ENCODE measurements around the gene LTBP2.
"Not testable (repeated sequence)": the region's sequence is repeated elsewhere in the genome, so short reads cannot be mapped to it uniquely, and the experiment has no call there.

Gene LTBP2

GRCh38 chr14:74547331-74547927, 64.6 kb downstream of the LTBP2 start:
- no peak for DNase-seq

- no peak for DNase-seq
Measured at GRCh38 chr14:74546416-74546815, 65.6 kb downstream of the LTBP2 start.

- no peak for DNase-seq
Measured at GRCh38 chr14:74545386-74545785, 66.7 kb downstream of the LTBP2 start.

GRCh38 chr14:74543771-74544438, 68.1 kb downstream of the LTBP2 start:
- DNase-seq: no peak

- DNase-seq: no peak
Measured at GRCh38 chr14:74542056-74542685, 69.9 kb downstream of the LTBP2 start.

GRCh38 chr14:74541225-74541624, 70.8 kb downstream of the LTBP2 start:
- no peak for DNase-seq

- no peak for DNase-seq
Measured at GRCh38 chr14:74539503-74539902, 72.5 kb downstream of the LTBP2 start.

GRCh38 chr14:74538411-74539391, 73.3 kb downstream of the LTBP2 start:
- no peak for DNase-seq

GRCh38 chr14:74536336-74536735, 75.7 kb downstream of the LTBP2 start:
- DNase-seq: not testable (repeated sequence)

GRCh38 chr14:74535756-74536325, 76.2 kb downstream of the LTBP2 start:
- DNase-seq: no peak

GRCh38 chr14:74533576-74533975, 78.5 kb downstream of the LTBP2 start:
- no peak for DNase-seq

- DNase-seq: no peak
Measured at GRCh38 chr14:74532246-74532645, 79.8 kb downstream of the LTBP2 start.

- DNase-seq: peak; percentile 57
Measured at GRCh38 chr14:74531467-74531866, 80.6 kb downstream of the LTBP2 start.

- DNase-seq: no peak
Measured at GRCh38 chr14:74531006-74531405, 81.0 kb downstream of the LTBP2 start.

- no peak for DNase-seq
Measured at GRCh38 chr14:74528886-74529285, 83.2 kb downstream of the LTBP2 start.

GRCh38 chr14:74528406-74528805, 83.6 kb downstream of the LTBP2 start:
- DNase-seq: no peak

- DNase-seq: no peak
Measured at GRCh38 chr14:74527736-74528280, 84.2 kb downstream of the LTBP2 start.

- DNase-seq: no peak
Measured at GRCh38 chr14:74526854-74527585, 85.0 kb downstream of the LTBP2 start.

GRCh38 chr14:74525361-74525851, 86.6 kb downstream of the LTBP2 start:
- no peak for DNase-seq

- no peak for DNase-seq
Measured at GRCh38 chr14:74524812-74525135, 87.3 kb downstream of the LTBP2 start.

- no peak for DNase-seq
Measured at GRCh38 chr14:74524076-74524811, 87.8 kb downstream of the LTBP2 start.
